ENCODE measurements around the gene UNC50.

DNA sequence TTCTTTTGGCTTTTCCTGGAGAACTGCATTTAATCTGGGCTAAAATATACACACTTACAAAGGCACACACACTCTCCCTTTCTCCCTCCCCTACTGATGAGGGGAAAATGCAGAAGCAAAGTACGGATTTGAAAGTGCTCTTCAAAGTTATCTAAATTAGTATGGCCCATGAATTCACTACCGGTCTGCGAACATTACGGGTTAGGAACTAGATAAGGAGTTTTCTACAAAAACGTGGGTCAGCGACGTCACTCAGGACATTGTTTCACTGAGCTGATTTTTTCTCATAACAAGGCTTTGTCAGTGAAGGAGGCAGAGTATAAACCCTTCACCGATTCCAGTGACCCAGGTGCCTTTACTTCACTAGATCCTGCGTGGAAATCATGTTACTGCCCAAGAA is 47.4 kb upstream of the UNC50 start:
- TF ChIP-seq CTCF (IDR thresholded peaks at IDR 0.05) (no peak), POLR2A (IDR thresholded peaks at IDR 0.05) (no peak)

Measured in transverse colon (tissue), 3 donors.